Hematopoietic multipotent progenitor cell treated with erythropoietin and hydrocortisone succinate and interleukin-3 and kit ligand, for 4 days (in vitro differentiated cells): Measurements from ENCODE around the gene ITGB8.
A peak's percentile ranks its signal among the peaks of the same experiment; 100 is the strongest.

Experiments used
- DNase-seq: peaks from one replicate; pipeline ENCODE4 v3.0.0-alpha.2; 2015

ITGB8 gene

GRCh38 chr7:20438248-20438647 lies 107.5 kb downstream of the ITGB8 start:
- DNase-seq: no peak

GRCh38 chr7:20438694-20439376 lies 108.1 kb downstream of the ITGB8 start:
- peak; percentile 67 for DNase-seq

- peak; percentile 71 for DNase-seq
These were observed 108.9 kb downstream of the ITGB8 start for GRCh38 chr7:20439416-20440185.

- DNase-seq: peak; percentile 37
These were observed 109.9 kb downstream of the ITGB8 start for GRCh38 chr7:20440472-20441105.

GRCh38 chr7:20441346-20441745 lies 110.6 kb downstream of the ITGB8 start:
- DNase-seq: no peak

GRCh38 chr7:20441991-20442441 lies 111.3 kb downstream of the ITGB8 start:
- DNase-seq: no peak

GRCh38 chr7:20442951-20443350 lies 112.3 kb downstream of the ITGB8 start:
- DNase-seq: no peak

- no peak for DNase-seq
These were observed 113.5 kb downstream of the ITGB8 start for GRCh38 chr7:20444030-20444800.

GRCh38 chr7:20447021-20447650 lies 116.4 kb downstream of the ITGB8 start:
- no peak for DNase-seq

- DNase-seq: no peak
These were observed 118.5 kb downstream of the ITGB8 start for GRCh38 chr7:20449176-20449575.

- DNase-seq: peak; percentile 71
These were observed 119.8 kb downstream of the ITGB8 start for GRCh38 chr7:20450536-20450935.

GRCh38 chr7:20454202-20454601 lies 123.5 kb downstream of the ITGB8 start:
- DNase-seq: no peak

GRCh38 chr7:20456701-20457100 lies 126.0 kb downstream of the ITGB8 start:
- no peak for DNase-seq

- DNase-seq: peak; percentile 53
These were observed 127.8 kb downstream of the ITGB8 start for GRCh38 chr7:20458521-20458920.

- no peak for DNase-seq
These were observed 128.7 kb downstream of the ITGB8 start for GRCh38 chr7:20459419-20459818.

GRCh38 chr7:20464891-20465290 lies 134.2 kb downstream of the ITGB8 start:
- no peak for DNase-seq
